ENCODE measurements around the gene HES6. TPM values are rescaled to one million over a fixed set of nuclear protein-coding genes. Genes with fewer than 3 reads are reported as not detected.

HES6 gene
- total RNA-seq, 4 donors from 2014 or later, result 3.8 to 19.5 (median 12.2) TPM

DNA sequence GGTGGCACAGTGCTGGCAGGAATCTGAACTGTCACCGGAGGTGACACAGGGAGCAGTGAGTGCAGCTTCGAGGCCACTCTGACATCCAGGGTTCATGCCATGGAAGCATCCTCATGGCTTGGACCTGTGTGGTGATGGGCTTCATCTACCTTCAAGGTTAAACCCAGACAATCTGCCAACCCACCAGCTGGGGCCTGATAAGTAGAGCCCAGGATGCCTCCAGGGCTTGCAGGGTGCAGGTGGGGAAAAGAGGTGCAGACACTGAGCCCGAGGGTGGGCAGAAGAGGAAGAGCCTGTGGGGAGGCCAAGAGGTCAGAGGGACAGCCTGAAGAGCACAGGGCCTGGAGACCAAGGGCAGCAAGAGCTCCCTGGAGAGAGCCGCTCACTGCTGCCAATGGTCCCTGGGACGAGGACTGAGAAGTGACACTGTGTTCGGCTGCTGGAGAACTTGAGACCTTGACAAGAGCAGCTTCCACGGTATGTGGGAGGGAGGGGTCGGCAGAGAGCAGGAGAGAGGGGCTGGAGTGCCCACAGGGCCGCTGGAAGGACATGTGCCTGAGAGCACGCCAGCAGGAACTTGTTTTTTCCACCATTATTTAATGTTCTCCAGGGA, 8.1 kb upstream of the HES6 start:
- Histone ChIP-seq H3K27me3 (no peaks in the 10 kb centered on the region), H3K27ac (no peak overlapping the region), H3K4me1 (peaks cover 0 to 8% (median 0%) of the 10 kb centered on the region in 3 donors), H3K9me3 (no peaks in the 10 kb centered on the region), H3K36me3 (peaks cover 0 to 92% of the 10 kb centered on the region in 2 donors), H3K4me3 (no peak overlapping the region)
- ATAC-seq, result no peak
- 89% methylated on average over 10 of the region's 10 CpGs for WGBS, 2 donors (ENCODE audit: low coverage in 1 of 2)
- TF ChIP-seq CTCF (IDR thresholded peaks at IDR 0.05) (no peak), POLR2AphosphoS5 (IDR thresholded peaks at IDR 0.05) (no peak), EP300 (IDR thresholded peaks at IDR 0.05) (no peak), POLR2A (IDR thresholded peaks at IDR 0.05) (no peak)

DNA sequence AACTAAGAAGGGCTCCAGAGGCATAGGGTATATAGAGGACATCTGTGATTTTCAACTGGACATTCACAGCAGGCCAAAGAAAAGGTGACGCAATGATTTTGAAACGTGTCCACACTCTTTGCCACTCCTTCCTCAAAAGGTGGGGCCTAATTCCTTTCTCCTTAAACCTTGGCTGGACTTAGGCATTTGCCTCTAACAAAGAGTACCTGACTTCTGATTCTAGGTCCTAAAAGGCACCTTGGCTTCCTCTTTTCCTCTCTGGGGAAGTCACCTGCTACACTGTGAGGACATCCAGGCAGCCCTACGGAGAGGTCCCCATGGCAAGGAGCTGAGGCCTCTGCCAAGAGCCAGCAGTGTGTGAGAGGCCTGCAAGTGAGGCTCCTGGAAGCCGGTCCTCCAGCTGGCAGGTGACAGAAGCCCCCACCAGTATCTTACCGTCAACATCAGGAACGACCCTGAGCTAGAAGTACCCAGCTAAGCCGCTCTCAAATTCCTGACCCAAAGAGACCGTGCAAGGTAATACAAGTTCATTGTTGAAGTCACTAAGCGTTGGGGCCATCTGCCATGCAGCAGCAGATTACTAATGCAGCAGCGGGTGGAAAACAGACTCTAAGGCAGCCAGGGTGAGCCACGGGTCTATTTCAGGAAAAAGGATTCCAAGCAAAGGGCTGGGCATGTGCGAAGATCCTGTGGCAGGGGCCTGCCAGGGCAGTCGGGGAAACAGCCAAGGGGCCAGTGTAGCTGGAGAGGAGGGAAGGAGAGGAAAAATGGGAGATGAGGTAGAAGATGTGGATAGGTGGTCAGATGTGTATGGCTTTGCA, 7.4 kb upstream of the HES6 start:
- TF ChIP-seq POLR2AphosphoS5 (IDR thresholded peaks at IDR 0.05) (no peak), CTCF (IDR thresholded peaks at IDR 0.05) (no peak), POLR2A (IDR thresholded peaks at IDR 0.05) (no peak), EP300 (IDR thresholded peaks at IDR 0.05) (no peak)
- Histone ChIP-seq H3K27ac (no peak overlapping the region), H3K27me3 (no peaks in the 10 kb centered on the region), H3K4me3 (no peak overlapping the region), H3K4me1 (peaks cover 0 to 15% (median 0%) of the 10 kb centered on the region in 3 donors), H3K36me3 (peaks cover 0 to 85% of the 10 kb centered on the region in 2 donors), H3K9me3 (no peaks in the 10 kb centered on the region)
- no peak for ATAC-seq
- WGBS, 2 donors (ENCODE audit: low coverage in 1 of 2), result 73 to 84% methylated on average over 6 to 7 of the region's 13 CpGs

GRCh38 chr2:238244151-238244550, 4.3 kb upstream of the HES6 start:
- Histone ChIP-seq H3K27ac (no peak overlapping the region), H3K9me3 (no peaks in the 10 kb centered on the region), H3K4me1 (peaks cover 0 to 39% (median 8%) of the 10 kb centered on the region in 3 donors), H3K36me3 (peaks cover 0 to 54% of the 10 kb centered on the region in 2 donors), H3K27me3 (peaks cover under 1% of the 10 kb centered on the region), H3K4me3 (no peak overlapping the region)
- ATAC-seq, result no peak
- WGBS, 2 donors (ENCODE audit: low coverage in 1 of 2), result 78 to 94% methylated on average over 5 of the region's 5 CpGs
- TF ChIP-seq POLR2AphosphoS5 (IDR thresholded peaks at IDR 0.05) (no peak), POLR2A (IDR thresholded peaks at IDR 0.05) (no peak), EP300 (IDR thresholded peaks at IDR 0.05) (no peak), CTCF (IDR thresholded peaks at IDR 0.05) (no peak)

GRCh38 chr2:238243496-238244076, 3.7 kb upstream of the HES6 start:
- peak overlapping the region in 3 of 4 donors; percentile 2 to 52 (median 45) for H3K27ac ChIP-seq
- no peak overlapping the region for H3K4me3 ChIP-seq
- TF ChIP-seq POLR2AphosphoS5 (IDR thresholded peaks at IDR 0.05) (no peak), CTCF (IDR thresholded peaks at IDR 0.05) (no peak), POLR2A (IDR thresholded peaks at IDR 0.05) (no peak), EP300 (IDR thresholded peaks at IDR 0.05) (no peak)
- H3K9me3 ChIP-seq, result no peaks in the 10 kb centered on the region
- WGBS, 2 donors (ENCODE audit: low coverage in 1 of 2), result 69 to 75% methylated on average over 5 of the region's 10 CpGs
- H3K36me3 ChIP-seq, result peaks cover 0 to 49% of the 10 kb centered on the region in 2 donors
- peaks cover 0 to 44% (median 8%) of the 10 kb centered on the region in 3 donors for H3K4me1 ChIP-seq
- peaks cover 6% of the 10 kb centered on the region for H3K27me3 ChIP-seq
- ATAC-seq, result no peak

Measured in gastroesophageal sphincter (tissue), 4 donors.